ENCODE results near the gene KLHL28. TPM values are rescaled to one million over a fixed set of nuclear protein-coding genes. Genes with fewer than 3 reads are reported as not detected.

The KLHL28 gene
- total RNA-seq, 1 donor from 2014 or later, result 13.0 TPM

Other genes with a start within 250 kb of the KLHL28 start
- gene TOGARAM1, start 243 bp upstream of the KLHL28 start, total RNA-seq, result 20.5 TPM
- 10.5 TPM for gene PRPF39, start 122.2 kb upstream of the KLHL28 start, total RNA-seq
- 121 TPM for gene FKBP3, start 172.5 kb upstream of the KLHL28 start, total RNA-seq
- gene FANCM, start 174.0 kb upstream of the KLHL28 start, total RNA-seq, result 3.5 TPM

Measured in Right ventricle myocardium inferior (tissue), 1 donor.